Astrocyte of the spinal cord (primary cell): ENCODE measurements around the gene ST6GALNAC5.

Source experiments
- DNase-seq: peaks from one replicate; pipeline ENCODE4 v3.0.0; 2011; ENCODE audit warnings: low read depth, low spot score
- H3K4me3 ChIP-seq: 2 replicates; pipeline ENCODE4 v1.5.1; 2011; ENCODE audit warnings: low read depth, mild to moderate bottlenecking, low read length, moderate library complexity
- in situ Hi-C: cut with HindIII; loops from 2 replicates; pipeline ENCODE4 v1.10.0; 2017; ENCODE audit warnings: low sequenced_read_pairs
- TF ChIP-seq, protein P1 (sequence below): IDR thresholded peaks from 2 replicates; pipeline ENCODE4 v1.5.1; 2012; ENCODE audit warnings: low read depth, mild to moderate bottlenecking, low read length, inconsistent platforms

The ST6GALNAC5 gene

DNA sequence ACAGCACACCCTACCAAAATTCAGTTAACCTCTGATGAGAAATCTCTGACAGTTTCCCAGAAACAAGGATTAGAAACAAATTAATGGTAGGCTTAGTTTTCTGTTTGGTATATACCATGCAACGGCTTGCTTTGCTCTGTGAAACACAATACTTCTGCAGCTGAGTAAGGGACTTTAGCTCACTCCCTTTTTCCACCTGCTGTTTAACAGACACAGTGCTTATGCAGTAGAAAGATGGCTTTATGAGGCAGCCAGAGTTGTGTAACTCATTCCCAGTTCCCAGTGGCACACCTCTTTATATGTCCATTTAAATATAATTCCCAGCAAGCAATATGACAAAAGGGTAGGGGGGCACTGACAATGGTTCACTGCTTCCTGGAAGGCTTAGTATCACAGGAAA, 228.0 kb downstream of the ST6GALNAC5 start:
- TF ChIP-seq, protein P1, sequence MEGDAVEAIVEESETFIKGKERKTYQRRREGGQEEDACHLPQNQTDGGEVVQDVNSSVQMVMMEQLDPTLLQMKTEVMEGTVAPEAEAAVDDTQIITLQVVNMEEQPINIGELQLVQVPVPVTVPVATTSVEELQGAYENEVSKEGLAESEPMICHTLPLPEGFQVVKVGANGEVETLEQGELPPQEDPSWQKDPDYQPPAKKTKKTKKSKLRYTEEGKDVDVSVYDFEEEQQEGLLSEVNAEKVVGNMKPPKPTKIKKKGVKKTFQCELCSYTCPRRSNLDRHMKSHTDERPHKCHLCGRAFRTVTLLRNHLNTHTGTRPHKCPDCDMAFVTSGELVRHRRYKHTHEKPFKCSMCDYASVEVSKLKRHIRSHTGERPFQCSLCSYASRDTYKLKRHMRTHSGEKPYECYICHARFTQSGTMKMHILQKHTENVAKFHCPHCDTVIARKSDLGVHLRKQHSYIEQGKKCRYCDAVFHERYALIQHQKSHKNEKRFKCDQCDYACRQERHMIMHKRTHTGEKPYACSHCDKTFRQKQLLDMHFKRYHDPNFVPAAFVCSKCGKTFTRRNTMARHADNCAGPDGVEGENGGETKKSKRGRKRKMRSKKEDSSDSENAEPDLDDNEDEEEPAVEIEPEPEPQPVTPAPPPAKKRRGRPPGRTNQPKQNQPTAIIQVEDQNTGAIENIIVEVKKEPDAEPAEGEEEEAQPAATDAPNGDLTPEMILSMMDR: no peak
- in situ Hi-C loops: no loop called here
- no peak overlapping the region for H3K4me3 ChIP-seq
- no peak for DNase-seq

DNA sequence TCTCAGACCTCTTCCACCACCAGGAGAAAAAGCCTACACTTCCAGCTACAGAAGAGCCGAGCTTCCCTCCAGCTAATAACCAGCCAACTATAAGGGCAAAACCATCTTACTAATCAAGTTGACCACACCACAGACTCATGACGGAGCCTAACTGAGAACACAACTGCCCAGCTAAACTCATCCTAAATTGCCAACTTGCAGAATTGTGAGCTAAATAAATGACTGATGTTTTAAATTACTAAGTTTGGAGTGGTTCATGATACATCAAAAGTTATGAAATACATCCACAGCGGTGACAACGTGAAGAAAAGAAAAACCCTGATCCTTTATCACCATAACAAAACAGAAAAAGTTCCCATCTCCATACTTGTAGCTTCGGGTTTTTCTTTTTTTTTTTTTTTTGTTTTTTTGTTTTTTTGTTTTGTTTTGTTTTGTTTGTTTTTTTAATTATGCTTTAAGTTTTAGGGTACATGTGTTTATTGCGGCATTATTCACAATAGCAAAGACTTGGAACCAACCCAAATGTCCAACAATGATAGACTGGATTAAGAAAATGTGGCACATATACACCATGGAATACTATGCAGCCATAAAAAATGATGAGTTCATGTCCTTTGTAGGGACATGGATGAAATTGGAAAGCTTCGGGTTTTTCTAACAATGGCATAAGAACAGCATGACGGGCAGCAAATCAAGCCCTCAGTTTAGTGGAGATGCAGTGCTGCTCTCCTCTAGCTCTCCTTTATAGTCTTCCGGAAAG, 229.4 kb downstream of the ST6GALNAC5 start:
- TF ChIP-seq, protein P1: no peak
- in situ Hi-C loops: no loop called here
- no peak for DNase-seq
- H3K4me3 ChIP-seq: no peak overlapping the region

DNA sequence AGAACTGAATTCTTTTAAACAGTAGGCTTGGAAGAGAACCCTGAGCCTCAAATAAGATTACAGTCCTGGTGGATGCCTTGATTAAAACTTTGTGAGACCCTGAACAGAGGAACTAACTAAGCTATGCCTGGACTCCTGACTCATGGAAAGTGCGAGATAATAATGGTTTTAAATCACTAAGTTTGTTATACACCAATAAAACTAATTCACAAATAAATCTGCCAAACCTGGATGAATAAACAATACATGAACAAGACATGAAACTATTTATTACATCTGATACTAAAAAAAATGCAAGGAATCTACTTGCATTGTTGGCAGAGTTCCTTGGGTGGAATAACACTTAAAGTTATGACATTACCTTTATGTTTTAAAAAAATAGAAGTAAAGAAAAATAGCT, 233.6 kb downstream of the ST6GALNAC5 start:
- no peak overlapping the region for H3K4me3 ChIP-seq
- DNase-seq: no peak
- in situ Hi-C loops: no loop called here
- TF ChIP-seq, protein P1: no peak

DNA sequence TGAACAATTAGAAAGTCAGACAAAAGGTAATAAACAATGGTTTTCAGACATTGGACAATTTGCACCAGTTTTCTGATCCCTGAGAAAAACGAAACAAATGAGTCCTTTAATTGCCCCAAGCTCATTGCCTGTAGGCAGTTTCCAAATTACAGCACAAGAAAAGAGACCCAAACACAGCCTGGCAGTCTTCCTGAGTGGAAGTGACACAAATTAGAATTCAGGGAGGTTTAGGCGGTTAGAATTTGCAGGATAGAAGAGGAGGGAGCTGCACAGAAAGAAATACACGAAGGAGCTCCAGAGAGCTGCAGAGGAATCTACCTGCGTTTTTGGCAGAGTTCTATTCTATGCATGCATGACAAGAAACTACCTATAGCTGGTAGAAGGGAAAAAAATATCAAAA, 236.2 kb downstream of the ST6GALNAC5 start:
- in situ Hi-C loops: no loop called here
- TF ChIP-seq, protein P1: no peak
- H3K4me3 ChIP-seq: no peak overlapping the region
- no peak for DNase-seq

DNA sequence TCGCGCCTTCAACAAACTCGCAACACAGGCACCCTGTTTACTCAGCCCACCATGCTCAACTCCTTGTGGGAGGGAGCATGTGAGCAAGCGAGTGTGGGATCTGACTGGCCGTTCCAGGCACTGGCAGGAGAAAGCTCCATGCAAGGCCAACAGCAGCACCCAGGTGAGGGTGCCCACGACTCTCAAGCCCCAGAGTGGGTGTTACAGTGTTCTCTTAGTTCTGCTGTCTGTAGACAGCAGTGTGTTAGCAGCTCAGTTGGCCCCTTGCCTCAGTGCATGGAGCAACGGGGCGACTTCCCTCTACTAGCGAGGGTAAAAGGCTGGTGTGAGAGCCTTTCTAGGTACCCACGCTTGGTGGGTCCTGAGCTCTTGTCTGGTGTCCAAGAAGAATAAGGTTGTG, 237.4 kb downstream of the ST6GALNAC5 start:
- in situ Hi-C loops: no loop called here
- no peak overlapping the region for H3K4me3 ChIP-seq
- no peak for DNase-seq
- TF ChIP-seq, protein P1: no peak
